OCI-LY7 (cell line): ENCODE results near the gene PPM1F. TPM values are rescaled to one million over a fixed set of nuclear protein-coding genes. Genes with fewer than 3 reads are reported as not detected.

Experiments
- BruUV-seq: library from RNA; stranded (reverse); fragments of 400-500 nt; replicated peaks from 2 replicates; lab custom pipeline; 2021; lab: Mats Ljungman, UMichigan
- CTCF ChIA-PET: fragments of 300-600 bp; sonication (Branson Sonifier 250); formaldehyde crosslinking; loops from one replicate; lab custom pipeline; 2022; ENCODE audit warnings: antibody characterized with exemption; ENCODE audit not compliant: unreplicated experiment; lab: Charles Lee
- POLR2A ChIA-PET: fragments of 300-600 bp; sonication (Branson Sonifier 250); formaldehyde crosslinking; loops from one replicate; lab custom pipeline; 2022; ENCODE audit warnings: antibody characterized with exemption; lab: Charles Lee
- DNase-seq: peaks from one replicate; pipeline ENCODE4 v3.0.0-alpha.2; 2015; ENCODE audit warnings: low spot score
- H2AFZ ChIP-seq: fragments of 200-600 bp; sonication (generic), shearing (Covaris generic); 2 replicates; pipeline ENCODE4 v1.6.1; 2014; ENCODE audit warnings: mild to moderate bottlenecking, antibody characterized with exemption, low read length, moderate library complexity
- H3K27ac ChIP-seq: fragments of 200-600 bp; sonication (generic); 2 replicates; pipeline ENCODE4 v1.5.1; 2014; ENCODE audit warnings: mixed run types, low read depth, mild to moderate bottlenecking, moderate library complexity, low read length, inconsistent platforms; ENCODE audit not compliant: poor library complexity, severe bottlenecking
- H3K36me3 ChIP-seq: fragments of 200-600 bp; sonication (generic); 2 replicates; pipeline ENCODE4 v1.6.1; 2014; ENCODE audit warnings: mild to moderate bottlenecking, antibody characterized with exemption, low read length, moderate library complexity, mixed read lengths; ENCODE audit not compliant: insufficient read depth
- H3K4me1 ChIP-seq: fragments of 200-600 bp; sonication (generic); 2 replicates; pipeline ENCODE4 v1.5.1; 2014; ENCODE audit warnings: mild to moderate bottlenecking, low read length; ENCODE audit not compliant: insufficient read depth, poor library complexity, severe bottlenecking
- H3K4me2 ChIP-seq: fragments of 200-600 bp; sonication (generic); 2 replicates; pipeline ENCODE4 v1.6.1; 2014; ENCODE audit warnings: mild to moderate bottlenecking, low read length
- H3K4me3 ChIP-seq: fragments of 200-600 bp; sonication (generic); 2 replicates; pipeline ENCODE4 v1.5.1; 2014; ENCODE audit warnings: mild to moderate bottlenecking, low read depth, low read length; ENCODE audit not compliant: poor library complexity, severe bottlenecking
- H3K79me2 ChIP-seq: fragments of 200-600 bp; sonication (generic); 2 replicates; pipeline ENCODE4 v1.6.1; 2016; ENCODE audit warnings: low read depth, mild to moderate bottlenecking, low read length, moderate library complexity, mixed read lengths; ENCODE audit not compliant: insufficient read depth
- H3K9me2 ChIP-seq: fragments of 200-600 bp; sonication (generic); 2 replicates; pipeline ENCODE4 v1.6.1; 2016; ENCODE audit warnings: mild to moderate bottlenecking, low read length, mixed read lengths; ENCODE audit not compliant: insufficient read depth
- H3K9me3 ChIP-seq: fragments of 200-600 bp; sonication (generic); 2 replicates; pipeline ENCODE4 v1.6.1; 2014; ENCODE audit warnings: mild to moderate bottlenecking, mixed run types, low read length, mixed read lengths
- H4K20me1 ChIP-seq: fragments of 200-600 bp; sonication (generic); 2 replicates; pipeline ENCODE4 v1.6.1; 2014; ENCODE audit warnings: mild to moderate bottlenecking, antibody characterized with exemption, low read length, moderate library complexity, mixed read lengths; ENCODE audit not compliant: insufficient read depth
- CTCF ChIP-seq: fragments of 200-600 bp; sonication (generic); conservative IDR thresholded peaks from 2 replicates; pipeline ENCODE4 v1.5.1; 2014; ENCODE audit warnings: mild to moderate bottlenecking, antibody characterized with exemption, low read length, moderate library complexity, mixed read lengths
- EZH2phosphoT487 ChIP-seq: fragments of 200-600 bp; sonication (generic); IDR thresholded peaks from 2 replicates; pipeline ENCODE4 v1.6.1; 2018; ENCODE audit warnings: low read depth, borderline replicate concordance, mild to moderate bottlenecking, mixed run types, antibody characterized with exemption, low read length, moderate library complexity, mixed read lengths
- intact Hi-C: fragments of 100-400 bp; cut with micrococcal nuclease; formaldehyde crosslinking; loops from one replicate; pipeline ENCODE4 v1.10.0; 2022; ENCODE audit not compliant: unreplicated experiment
- total RNA-seq, 2 experiments: library from RNA; depleted of rRNA in 1 of 2; stranded (reverse); fragments of >200 nt in 1 of 2; shearing (Covaris generic) in 1 of 2; gene quantifications; 2 replicates each; pipeline ENCODE4 v1.2.3, GENCODE V29; 2014 to 2022

Gene PPM1F
- total RNA-seq, 2 experiments from 2014 or later = 21.7 to 27.2 TPM

- no peak overlapping the region for H3K4me2 ChIP-seq
- H3K79me2 ChIP-seq = no peaks in the 10 kb centered on the region
- BruUV-seq = no TSS peak
- intact Hi-C loops = no loop called here
- no peaks in the 10 kb centered on the region for H4K20me1 ChIP-seq
- ChIA-PET CTCF (no interaction called here), POLR2A (interaction anchor here (0.9 kb wide), 1 partner anchor 1034 kb away, joined by 3 read pairs; no protein-coding TSS in a partner anchor)
- no peak overlapping the region for H3K4me3 ChIP-seq
- H3K4me1 ChIP-seq = no peaks in the 10 kb centered on the region
- no peaks in the 10 kb centered on the region for H3K9me3 ChIP-seq
- no peak overlapping the region for H3K27ac ChIP-seq
- peaks cover 94% of the 10 kb centered on the region for H3K36me3 ChIP-seq
- TF ChIP-seq EZH2phosphoT487 (no peak), CTCF (no peak)
- no peak for DNase-seq
- H2AFZ ChIP-seq = no peak overlapping the region
- no peaks in the 10 kb centered on the region for H3K9me2 ChIP-seq
These were observed 13.2 kb upstream of the PPM1F start for GRCh38 chr22:21965762-21966288.

- intact Hi-C loops = no loop called here
- ChIA-PET CTCF (no interaction called here), POLR2A (interaction anchor here (0.9 kb wide), 1 partner anchor 1034 kb away, joined by 3 read pairs; no protein-coding TSS in a partner anchor)
- no TSS peak for BruUV-seq
- H3K9me2 ChIP-seq = no peaks in the 10 kb centered on the region
- H3K4me1 ChIP-seq = no peaks in the 10 kb centered on the region
- DNase-seq = no peak
- no peak overlapping the region for H2AFZ ChIP-seq
- no peaks in the 10 kb centered on the region for H3K9me3 ChIP-seq
- H4K20me1 ChIP-seq = no peaks in the 10 kb centered on the region
- H3K4me2 ChIP-seq = no peak overlapping the region
- no peaks in the 10 kb centered on the region for H3K79me2 ChIP-seq
- H3K27ac ChIP-seq = no peak overlapping the region
- no peak overlapping the region for H3K4me3 ChIP-seq
- no peak for TF ChIP-seq CTCF
- TF ChIP-seq EZH2phosphoT487 = no peak
- peaks cover 94% of the 10 kb centered on the region for H3K36me3 ChIP-seq
These were observed 12.4 kb upstream of the PPM1F start for GRCh38 chr22:21964918-21965484.

GRCh38 chr22:21964234-21964633 lies 11.6 kb upstream of the PPM1F start:
- CTCF ChIA-PET = no interaction called here
- POLR2A ChIA-PET = no interaction called here
- BruUV-seq = no TSS peak

More at GRCh38 chr22:21964234-21964633, 11.6 kb upstream of the PPM1F start:
- Histone ChIP-seq H3K36me3 (peaks cover 95% of the 10 kb centered on the region), H3K4me1 (no peaks in the 10 kb centered on the region), H3K9me3 (no peaks in the 10 kb centered on the region), H3K9me2 (no peaks in the 10 kb centered on the region), H3K79me2 (no peaks in the 10 kb centered on the region), H3K27ac (no peak overlapping the region), H4K20me1 (no peaks in the 10 kb centered on the region), H2AFZ (no peak overlapping the region), H3K4me3 (no peak overlapping the region), H3K4me2 (no peak overlapping the region)
- no peak for TF ChIP-seq EZH2phosphoT487
- no peak for TF ChIP-seq CTCF
- DNase-seq = no peak
- intact Hi-C loops = no loop called here
